HG03025 (cell line): ENCODE measurements around the gene PRIM2.
"Not testable (repeated sequence)": the region's sequence is repeated elsewhere in the genome, so short reads cannot be mapped to it uniquely, and the experiment has no call there.

ENCODE experiments used
- ATAC-seq: cut with Tn5 transposase; IDR thresholded peaks from one replicate; pipeline ENCODE4 v1.9.1; 2021; ENCODE audit warnings: mild to moderate bottlenecking, moderate library complexity; ENCODE audit not compliant: unreplicated experiment, low FRiP score

Gene PRIM2

GRCh38 chr6:57307850-57308249 lies 9.6 kb upstream of the PRIM2 start:
- ATAC-seq, result no peak

DNA sequence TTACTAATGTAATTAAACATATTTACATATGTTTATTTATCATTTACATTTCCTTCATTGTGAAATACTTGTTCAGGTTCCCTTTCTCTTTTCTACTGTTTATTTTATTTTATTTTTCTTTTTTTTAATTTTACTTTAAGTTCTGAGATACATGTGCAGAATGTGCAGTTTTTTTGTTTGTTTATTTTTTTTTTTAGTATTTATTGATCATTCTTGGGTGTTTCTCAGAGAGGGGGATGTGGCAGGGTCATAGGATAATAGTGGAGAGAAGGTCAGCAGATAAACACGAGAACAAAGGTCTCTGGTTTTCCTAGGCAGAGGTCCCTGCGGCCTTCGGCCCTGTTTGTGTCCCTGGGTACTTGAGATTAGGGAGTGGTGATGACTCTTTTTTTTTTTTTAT lies 8.7 kb upstream of the PRIM2 start:
- not testable (repeated sequence) for ATAC-seq

GRCh38 chr6:57310095-57310816 lies 7.2 kb upstream of the PRIM2 start:
- ATAC-seq, result not testable (repeated sequence)

DNA sequence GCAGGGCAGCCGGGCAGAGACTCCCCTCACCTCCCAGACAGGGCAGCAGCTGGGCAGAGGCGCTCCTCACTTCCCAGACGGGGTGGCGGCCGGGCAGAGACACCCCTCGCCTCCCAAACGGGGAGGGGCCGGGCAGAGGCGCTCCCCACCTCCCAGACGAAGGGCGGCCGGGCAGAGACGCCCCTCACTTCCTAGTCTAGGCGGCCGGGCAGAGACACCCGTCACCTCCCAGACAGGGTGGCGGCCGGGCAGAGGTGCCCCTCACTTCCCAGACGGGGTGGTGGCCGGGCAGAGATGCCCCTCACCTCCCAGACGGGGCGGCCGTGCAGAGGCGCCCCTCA lies 6.6 kb upstream of the PRIM2 start:
- no peak for ATAC-seq

DNA sequence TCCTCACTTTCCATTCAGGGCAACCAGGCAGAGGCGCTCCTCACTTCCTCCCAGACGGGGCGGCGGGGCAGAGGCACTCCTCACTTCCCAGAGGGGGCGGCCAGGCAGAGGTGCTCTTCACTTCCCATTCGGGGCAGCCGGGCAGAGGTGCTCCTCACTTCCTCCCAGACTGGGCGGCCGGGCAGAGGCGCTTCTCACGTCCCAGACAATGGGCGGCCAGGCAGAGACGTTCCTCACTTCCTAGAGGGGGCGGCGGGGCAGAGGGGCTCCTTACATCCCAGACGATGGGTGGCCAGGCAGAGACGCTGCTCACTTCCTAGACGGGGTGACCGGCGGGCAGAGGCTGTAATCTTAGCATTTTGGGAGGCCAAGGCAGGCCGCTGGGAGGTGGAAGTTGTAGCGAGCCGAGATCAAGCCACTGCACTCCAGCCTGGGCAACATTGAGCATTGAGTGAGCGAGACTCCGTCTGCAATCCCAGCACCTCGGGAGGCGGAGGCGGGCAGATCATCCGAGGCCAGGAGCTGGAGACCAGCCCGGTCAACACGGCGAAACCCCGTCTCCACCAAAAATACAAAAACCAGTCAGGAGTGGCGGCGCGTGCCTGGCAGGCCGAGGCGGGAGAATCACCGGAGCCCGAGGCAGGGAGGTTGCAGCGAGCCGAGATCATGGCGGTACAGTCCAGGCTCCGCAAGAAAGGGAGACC lies 6.0 kb upstream of the PRIM2 start:
- ATAC-seq, result not testable (repeated sequence)

- ATAC-seq, result no peak
Observed at GRCh38 chr6:57312004-57312345, 5.5 kb upstream of the PRIM2 start.

GRCh38 chr6:57313009-57313408 lies 4.4 kb upstream of the PRIM2 start:
- ATAC-seq, result no peak

- ATAC-seq, result no peak
Observed at GRCh38 chr6:57313711-57314471, 3.5 kb upstream of the PRIM2 start.

DNA sequence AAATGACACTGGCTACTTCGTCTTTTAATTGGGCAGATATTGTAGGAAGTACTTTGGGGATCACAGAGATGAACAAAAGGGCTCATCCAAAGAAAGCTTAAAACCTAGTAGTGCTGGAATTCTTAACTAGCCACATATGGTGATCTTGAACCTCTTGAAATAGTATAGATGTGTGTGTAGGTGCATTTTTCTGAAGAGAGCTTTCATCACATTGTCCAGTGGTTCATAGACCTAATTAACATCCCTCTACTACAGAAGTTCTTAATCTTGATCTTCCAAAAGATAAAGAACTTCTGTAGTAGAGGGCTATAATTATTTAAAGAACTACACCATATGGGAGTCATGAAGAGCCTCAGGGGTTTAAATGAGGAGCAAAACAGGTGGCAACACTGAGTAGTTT lies 2.3 kb upstream of the PRIM2 start:
- no peak for ATAC-seq

GRCh38 chr6:57315851-57316250 lies 1.6 kb upstream of the PRIM2 start:
- ATAC-seq, result no peak

DNA sequence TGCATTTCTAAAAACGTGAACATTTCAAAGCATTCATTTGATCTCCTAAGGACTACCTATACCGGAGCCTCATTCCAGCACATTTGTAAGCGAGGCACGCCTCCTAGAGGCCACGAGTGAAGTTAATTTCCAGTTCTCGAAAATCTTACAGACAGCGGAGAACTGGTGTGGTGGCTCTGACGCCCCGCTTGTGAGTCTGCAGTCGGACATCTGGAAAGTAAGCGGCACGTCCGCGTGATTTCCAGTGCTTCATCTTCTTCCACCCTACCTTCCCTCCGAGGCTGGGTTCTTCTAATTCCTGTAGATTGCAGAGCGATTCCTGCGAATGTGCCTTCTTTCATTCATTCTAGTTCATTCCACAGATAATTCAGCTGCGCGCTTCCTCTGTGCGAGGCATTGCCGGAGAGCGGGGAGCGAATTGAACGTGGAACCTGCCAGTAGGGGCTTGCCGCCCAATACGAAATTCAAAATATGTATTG lies 810 bp upstream of the PRIM2 start:
- ATAC-seq, result peak; percentile 89

DNA sequence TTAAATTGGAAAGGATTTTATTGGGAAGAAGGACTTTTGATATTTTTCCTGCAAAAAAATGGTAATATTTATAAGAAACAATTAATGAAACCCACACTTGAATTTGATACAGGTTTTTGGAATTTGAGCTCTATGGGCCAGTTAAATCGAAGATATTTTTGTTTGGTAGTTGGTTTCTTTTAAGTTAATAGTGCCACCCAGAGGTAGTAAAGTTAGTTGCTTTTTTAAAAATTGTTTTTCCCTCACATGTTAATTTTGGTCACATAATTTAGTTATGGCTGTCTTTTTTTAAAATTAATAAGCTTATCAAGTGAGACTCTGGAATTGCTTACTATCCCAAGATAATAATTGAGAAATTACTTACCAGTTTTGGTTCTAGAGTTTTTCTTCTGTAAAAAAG lies 7.1 kb downstream of the PRIM2 start:
- ATAC-seq, result no peak

DNA sequence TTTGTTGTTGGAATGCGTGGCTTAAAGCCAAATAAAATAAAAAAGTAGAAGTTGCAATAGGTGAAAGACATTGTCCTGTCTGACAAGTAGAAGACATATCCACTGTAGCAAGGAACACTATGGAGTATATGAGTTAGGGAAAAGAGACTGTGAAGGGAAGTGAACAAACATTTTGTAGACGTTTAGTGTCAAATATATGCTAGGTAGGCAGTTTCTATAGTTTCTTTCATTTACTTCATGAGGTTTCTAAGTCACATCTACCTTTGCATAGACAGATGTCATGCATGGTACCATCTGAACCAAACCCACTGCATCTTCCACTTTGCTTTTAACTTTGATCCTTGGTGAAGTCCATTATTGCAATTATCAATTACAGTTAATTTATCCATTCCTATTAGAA lies 9.9 kb downstream of the PRIM2 start:
- ATAC-seq, result no peak

DNA sequence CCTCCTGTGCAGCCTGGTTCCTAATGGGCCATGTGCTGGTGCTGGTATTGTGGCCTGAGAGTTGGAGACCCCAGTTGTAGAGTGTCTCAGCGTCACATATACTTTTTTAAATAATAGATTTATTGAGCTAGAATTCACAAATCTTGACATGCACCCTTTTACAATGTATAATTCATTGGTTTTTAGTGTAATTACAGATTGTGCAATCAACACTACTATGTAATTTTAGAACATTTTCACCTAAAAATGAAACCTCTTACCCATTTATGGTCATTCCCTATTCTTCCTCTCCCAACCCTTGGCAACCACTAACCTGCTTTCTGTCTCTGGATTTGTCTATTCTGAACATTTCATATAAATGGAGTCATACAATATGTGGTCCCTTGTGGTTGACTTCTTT lies 10.6 kb downstream of the PRIM2 start:
- ATAC-seq, result no peak

DNA sequence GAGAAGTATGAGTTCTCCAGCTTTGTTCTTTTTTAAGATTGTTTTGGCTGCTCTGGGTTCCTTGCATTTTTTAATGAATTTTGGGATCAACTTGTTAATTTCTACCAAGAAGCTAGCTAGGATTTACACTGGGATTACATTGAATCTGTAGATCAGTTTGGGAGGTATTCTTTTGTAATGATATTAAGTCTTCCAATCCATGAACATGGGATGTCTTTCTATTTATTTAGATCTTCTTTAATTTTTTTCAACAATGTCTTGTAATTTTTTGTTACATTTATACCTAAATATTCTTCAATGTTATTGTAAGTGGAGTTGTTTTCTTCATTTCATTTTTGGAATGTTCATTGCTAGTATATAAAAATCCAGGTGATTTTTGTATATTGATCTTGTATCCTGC lies 12.5 kb downstream of the PRIM2 start:
- no peak for ATAC-seq

GRCh38 chr6:57342148-57342669 lies 24.8 kb downstream of the PRIM2 start:
- no peak for ATAC-seq

GRCh38 chr6:57343342-57343741 lies 25.9 kb downstream of the PRIM2 start:
- ATAC-seq, result not testable (repeated sequence)

- ATAC-seq, result not testable (repeated sequence)
Observed at GRCh38 chr6:57346715-57347114, 29.3 kb downstream of the PRIM2 start.

DNA sequence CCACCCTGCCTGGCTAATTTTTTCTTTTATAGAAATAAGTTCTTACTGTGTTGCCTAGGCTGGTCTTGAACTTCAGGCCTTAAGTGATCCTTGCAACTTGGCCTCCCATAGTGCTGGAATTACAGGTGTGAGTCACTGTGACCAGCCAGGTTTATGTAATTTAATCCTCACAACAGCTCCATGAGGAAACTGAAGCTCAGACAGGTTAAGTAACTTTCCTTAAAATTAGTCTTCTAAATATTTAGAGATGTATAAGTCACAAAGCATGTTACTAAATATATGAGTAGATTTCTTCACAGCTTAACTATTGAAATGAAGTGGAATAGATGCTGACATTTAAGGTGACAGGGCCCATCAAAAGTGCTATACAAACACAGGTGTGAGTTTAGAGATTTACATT lies 30.2 kb downstream of the PRIM2 start:
- ATAC-seq, result not testable (repeated sequence)

DNA sequence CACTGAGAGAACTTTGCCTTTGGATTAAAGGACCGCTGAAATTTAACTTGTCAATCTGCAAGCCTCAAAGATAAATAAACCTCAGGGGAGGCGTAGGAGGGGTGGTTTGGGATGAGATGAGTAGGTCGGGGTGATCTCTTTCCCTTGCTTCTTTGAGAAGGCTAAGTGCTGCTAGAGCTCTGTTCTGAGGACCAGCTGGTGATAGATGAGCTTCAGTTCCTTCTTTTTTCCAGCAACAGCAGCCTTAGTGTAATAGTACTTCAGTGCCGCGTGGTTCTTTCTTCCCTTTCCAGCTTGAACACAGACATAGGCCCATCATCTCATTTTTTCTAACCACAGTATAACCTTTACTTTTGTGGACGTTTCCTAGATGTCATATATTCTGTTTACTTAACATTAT lies 33.0 kb downstream of the PRIM2 start:
- peak; percentile 69 for ATAC-seq

DNA sequence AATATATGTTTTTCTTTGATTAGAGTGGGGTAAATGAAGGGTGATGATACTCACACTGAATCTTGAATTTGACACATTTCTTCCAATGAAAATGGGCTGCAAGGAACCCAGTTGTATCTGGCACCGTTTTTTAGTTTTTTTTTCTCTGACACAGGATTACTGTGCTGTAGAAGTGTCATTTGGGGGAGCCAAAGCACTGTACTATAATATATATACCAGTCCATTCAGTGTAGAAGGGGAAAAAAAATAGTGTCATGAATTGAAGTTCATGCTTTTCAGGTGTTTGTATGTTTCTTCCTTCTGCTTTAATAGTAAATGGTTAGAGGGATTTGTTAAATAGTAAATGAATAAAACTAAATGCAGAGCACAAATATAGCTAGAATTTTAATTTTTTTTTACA lies 35.2 kb downstream of the PRIM2 start:
- ATAC-seq, result not testable (repeated sequence)
